Measurements from ENCODE around the gene ATP5F1D. TPM values are rescaled to one million over a fixed set of nuclear protein-coding genes. Genes with fewer than 3 reads are reported as not detected.
A peak's percentile ranks its signal among the peaks of the same experiment; 100 is the strongest.

ATP5F1D gene
- total and polyA plus RNA-seq, 2 of the 13 experiments (the other 11 are each of a cell fraction or from before 2014, with no cell fraction given), result 39.4 to 78.7 TPM

- TF ChIP-seq ZNF142 (CRISPR knock-in tag; IDR thresholded peaks at IDR 0.05) (no peak), GFI1 (CRISPR knock-in tag; IDR thresholded peaks at IDR 0.05; ENCODE audit: borderline replicate concordance) (no peak), ZBED4 (CRISPR knock-in tag; IDR thresholded peaks at IDR 0.05; ENCODE audit: borderline replicate concordance) (no peak), ZNF598 (CRISPR knock-in tag; IDR thresholded peaks at IDR 0.05; ENCODE audit: borderline replicate concordance) (no peak), ZBTB8A (CRISPR knock-in tag; IDR thresholded peaks at IDR 0.05; ENCODE audit: borderline replicate concordance, low read depth) (no peak), MED8 (CRISPR knock-in tag; IDR thresholded peaks at IDR 0.05; ENCODE audit: insufficient replicate concordance) (no peak), LBX2 (CRISPR knock-in tag; IDR thresholded peaks at IDR 0.05; ENCODE audit: borderline replicate concordance) (no peak), BCL6 (CRISPR knock-in tag; IDR thresholded peaks at IDR 0.05) (peak; percentile 18; the same call in 1 of the 2 replicates), ZSCAN20 (CRISPR knock-in tag; IDR thresholded peaks at IDR 0.05; ENCODE audit: borderline replicate concordance) (no peak), REPIN1 (CRISPR knock-in tag; IDR thresholded peaks at IDR 0.05; ENCODE audit: borderline replicate concordance, low read depth) (0 out of 2 replicates have a peak, but pooled peaks have one; percentile 27), HNF4G (IDR thresholded peaks at IDR 0.05; ENCODE audit: borderline replicate concordance, low read depth, low read length) (no peak), HNF4G (CRISPR knock-in tag; IDR thresholded peaks at IDR 0.05; ENCODE audit: borderline replicate concordance, low read depth) (no peak), ZNF766 (CRISPR knock-in tag; IDR thresholded peaks at IDR 0.05; ENCODE audit: borderline replicate concordance) (no peak), ZNF253 (CRISPR knock-in tag; IDR thresholded peaks at IDR 0.05; ENCODE audit: borderline replicate concordance) (no peak), ATF3 (CRISPR knock-in tag; IDR thresholded peaks at IDR 0.05) (no peak), ZNF816 (CRISPR knock-in tag; IDR thresholded peaks at IDR 0.05; ENCODE audit: borderline replicate concordance) (no peak), HMGA1 (CRISPR knock-in tag; conservative IDR thresholded peaks at IDR 0.05) (no peak)
Measured at GRCh38 chr19:1279782-1280341, 38.3 kb downstream of the ATP5F1D start (continued).

Measured in HepG2 (cell line).